Body of pancreas (tissue), 4 donors: ENCODE measurements around the gene SOAT2. TPM values are rescaled to one million over a fixed set of nuclear protein-coding genes. Genes with fewer than 3 reads are reported as not detected.

Experiments
- ATAC-seq: fragments of 150-250 bp; one replicate; pipeline ENCODE4 v1.9.1; 2016
- DNase-seq, 4 donors: peaks; one replicate each; pipeline ENCODE4 v3.0.0-alpha.2; 2019
- H3K27ac ChIP-seq, 4 donors: fragments of 200-600 bp; sonication (generic); 1 replicate in 3 of 4; 2 replicates in 1 of 4; pipeline versions ENCODE4 v1.5.1 to v1.6.1; 2016 to 2019; ENCODE audit warnings: mild to moderate bottlenecking in 1 of 4, mixed read lengths in 1 of 4, moderate library complexity in 1 of 4
- H3K27me3 ChIP-seq, 2 donors: fragments of 200-600 bp; sonication (generic); one replicate each; pipeline ENCODE4 v1.6.0; 2016; ENCODE audit warnings: mild to moderate bottlenecking in 1 of 2
- H3K36me3 ChIP-seq, 2 donors: fragments of 200-600 bp; sonication (generic); replicated peaks in 1 of 2; 2 replicates each; pipeline ENCODE4 v1.5.1; 2016; ENCODE audit warnings: low read depth in 2 of 2; ENCODE audit not compliant: insufficient read depth in 1 of 2
- H3K4me1 ChIP-seq: fragments of 200-600 bp; sonication (generic); one replicate; pipeline ENCODE4 v1.6.0; 2016
- H3K4me3 ChIP-seq, 2 donors: fragments of 200-600 bp; sonication (generic); 1 replicate in 1 of 2; 2 replicates in 1 of 2; pipeline ENCODE4 v1.5.1; 2016 to 2019
- H3K9me3 ChIP-seq, 3 donors: fragments of 200-600 bp; sonication (generic); 1 replicate in 2 of 3; 2 replicates in 1 of 3; pipeline ENCODE4 v1.5.1; 2016
- CTCF ChIP-seq, 7 experiments: fragments of 450-650 bp in 4 of 7; fragments of 200-600 bp in 3 of 7; sonication (generic) in 3 of 7; IDR thresholded peaks; one replicate each; pipeline ENCODE4 v1.5.1; 2016 to 2019; ENCODE audit warnings: antibody characterized with exemption in 7 of 7
- POLR2A ChIP-seq, 3 donors: fragments of 450-650 bp; IDR thresholded peaks; one replicate each; pipeline ENCODE4 v1.6.1; 2016; ENCODE audit warnings: antibody characterized with exemption in 3 of 3, mild to moderate bottlenecking in 2 of 3
- WGBS, 2 donors: methylation state at CpG; one replicate each; pipeline ENCODE4 v1.1.5; 2017; 5-methylcytosine and 5-hydroxymethylcytosine counted together
- intact Hi-C: fragments of 100-400 bp; cut with DNase I; formaldehyde crosslinking; loops from one replicate; pipeline ENCODE4 v1.15.1; 2023
- total RNA-seq, 2 donors: library from RNA; depleted of rRNA; stranded (reverse); fragments of >200 nt; gene quantifications; one replicate each; pipeline ENCODE4 v1.1.0, GENCODE V29; 2016

SOAT2 gene
- total RNA-seq, 2 donors from 2014 or later, result not detected

- TF ChIP-seq CTCF (IDR thresholded peaks at IDR 0.05) (no peak), POLR2A (IDR thresholded peaks at IDR 0.05) (no peak)
- DNase-seq, result no peak
- ATAC-seq, result no peak
- no peak overlapping the region for H3K27ac ChIP-seq
- H3K4me3 ChIP-seq, result no peak overlapping the region
- no peaks in the 10 kb centered on the region for H3K27me3 ChIP-seq
- H3K9me3 ChIP-seq, result no peaks in the 10 kb centered on the region
- intact Hi-C loops, result no loop called here
- H3K4me1 ChIP-seq, result no peaks in the 10 kb centered on the region
- H3K36me3 ChIP-seq, result peaks cover 0 to 3% of the 10 kb centered on the region in 2 donors
Observed at GRCh38 chr12:53166837-53167236, 63.6 kb downstream of the SOAT2 start.

GRCh38 chr12:53169644-53170043 lies 66.4 kb downstream of the SOAT2 start:
- no peaks in the 10 kb centered on the region for H3K9me3 ChIP-seq
- ATAC-seq (no peak), DNase-seq (no peak)
- no peak overlapping the region for H3K27ac ChIP-seq
- intact Hi-C loops, result no loop called here
- H3K27me3 ChIP-seq, result no peaks in the 10 kb centered on the region
- peaks cover 0 to 3% of the 10 kb centered on the region in 2 donors for H3K36me3 ChIP-seq
- 93 to 95% methylated on average over 4 to 7 of the region's 7 CpGs for WGBS, 2 donors
- H3K4me1 ChIP-seq, result no peaks in the 10 kb centered on the region
- H3K4me3 ChIP-seq, result no peak overlapping the region
- no peak for TF ChIP-seq CTCF (IDR thresholded peaks at IDR 0.05)
- TF ChIP-seq POLR2A (IDR thresholded peaks at IDR 0.05), result no peak

DNA sequence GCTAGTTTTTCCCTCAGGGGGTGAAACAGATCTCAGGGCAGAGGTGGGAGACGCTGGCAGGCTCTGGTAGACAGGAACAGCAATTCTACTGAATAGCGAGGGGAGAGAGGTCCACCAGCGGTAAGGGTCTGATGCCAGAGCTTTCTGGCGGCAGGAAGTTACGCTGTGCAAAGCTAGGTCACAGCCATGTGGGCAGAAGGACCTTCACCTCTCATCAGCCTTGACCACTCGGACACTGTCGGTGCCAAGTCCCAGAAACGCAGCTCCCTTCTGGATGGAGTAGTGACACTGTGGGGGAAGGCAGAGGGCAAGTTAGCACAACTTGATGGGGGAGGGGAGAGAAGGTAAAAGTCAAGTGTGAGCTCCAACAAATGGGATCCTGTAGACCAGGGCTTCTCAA lies 66.9 kb downstream of the SOAT2 start:
- 85 to 92% methylated on average over 6 to 8 of the region's 8 CpGs for WGBS, 2 donors
- ATAC-seq (no peak), DNase-seq (no peak)
- Histone ChIP-seq H3K9me3 (no peaks in the 10 kb centered on the region), H3K27me3 (no peaks in the 10 kb centered on the region), H3K4me3 (no peak overlapping the region), H3K27ac (no peak overlapping the region), H3K4me1 (peaks cover 5% of the 10 kb centered on the region), H3K36me3 (peaks cover 0 to 3% of the 10 kb centered on the region in 2 donors)
- intact Hi-C loops, result no loop called here
- TF ChIP-seq POLR2A (IDR thresholded peaks at IDR 0.05) (no peak), CTCF (IDR thresholded peaks at IDR 0.05) (no peak)

DNA sequence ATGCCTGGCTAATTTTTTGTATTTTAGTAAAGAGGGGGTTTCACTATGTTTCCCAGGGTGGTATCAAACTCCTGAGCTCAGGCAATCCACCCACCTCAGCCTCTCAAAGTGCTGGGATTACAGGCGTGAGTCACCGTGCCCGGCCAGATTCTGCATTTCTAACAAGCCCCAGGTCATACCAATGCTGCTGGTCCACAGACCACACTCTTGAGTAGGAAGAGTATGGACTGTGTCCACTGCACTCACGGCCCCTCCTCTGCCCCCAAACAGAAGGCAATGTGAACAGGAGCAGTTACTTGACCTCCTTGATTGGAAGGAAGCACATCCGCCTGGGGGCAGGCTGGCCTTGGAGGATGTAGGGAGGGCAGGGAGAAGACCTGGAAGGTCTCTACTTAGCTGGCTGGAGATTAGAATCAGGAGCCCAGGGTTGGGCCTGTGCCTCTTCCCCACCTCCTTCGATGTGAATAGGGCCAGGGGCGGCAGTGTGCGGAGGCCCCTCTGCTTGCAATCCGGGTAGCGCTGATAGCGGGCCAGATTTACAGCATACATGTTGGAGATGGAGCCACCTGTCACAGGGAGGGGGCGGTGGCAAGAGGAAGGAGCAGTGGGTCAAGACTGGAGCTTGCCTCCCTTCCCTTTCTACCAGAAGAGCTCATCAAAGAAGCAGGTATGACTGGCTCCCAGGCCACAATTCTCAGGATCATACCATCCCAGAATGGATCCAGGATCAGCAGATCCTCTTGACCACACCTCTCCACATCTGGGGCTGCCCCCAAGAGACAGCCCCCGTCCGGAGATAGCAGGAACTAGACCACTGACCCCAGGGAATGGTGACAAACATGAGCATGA lies 67.8 kb downstream of the SOAT2 start:
- ATAC-seq (no peak), DNase-seq (no peak)
- Histone ChIP-seq H3K27ac (no peak overlapping the region), H3K9me3 (no peaks in the 10 kb centered on the region), H3K27me3 (no peaks in the 10 kb centered on the region), H3K4me1 (peaks cover 6% of the 10 kb centered on the region), H3K36me3 (peaks cover 0 to 3% of the 10 kb centered on the region in 2 donors), H3K4me3 (no peak overlapping the region)
- 83 to 88% methylated on average over 14 of the region's 14 CpGs for WGBS, 2 donors
- intact Hi-C loops, result no loop called here
- TF ChIP-seq CTCF (IDR thresholded peaks at IDR 0.05) (no peak), POLR2A (IDR thresholded peaks at IDR 0.05) (no peak)
